Measurements from ENCODE around the gene KIF5C.

GRCh38 chr2:148907085-148907785 lies 32.2 kb downstream of the KIF5C start:
- TF ChIP-seq EZH2 (IDR thresholded peaks at IDR 0.05; ENCODE audit: low read length) (no peak), CTCF (optimal IDR thresholded peaks at IDR 0.05 in 1 of 3, IDR thresholded peaks at IDR 0.05 in 1 of 3, conservative IDR thresholded peaks at IDR 0.05 in 1 of 3; ENCODE audit: extremely low read depth in 1 of 3, insufficient read depth in 2 of 3, low read length in 3 of 3) (no peak)
